ENCODE results near the gene CLHC1.

Gene CLHC1

GRCh38 chr2:55152475-55153412, 79.3 kb downstream of the CLHC1 start:
- Histone ChIP-seq H3K9me2 (replicated peaks; ENCODE audit: low read depth, low read length) (no peaks in the 10 kb centered on the region), H3K4me3 (ENCODE audit: low read length, poor library complexity, severe bottlenecking) (no peak overlapping the region), H3F3A (ENCODE audit: low read depth) (no peaks in the 10 kb centered on the region), H3K4me2 (ENCODE audit: low read depth, low read length, poor library complexity, severe bottlenecking) (no peak overlapping the region), H3K9me3 (ENCODE audit: insufficient read depth, low read depth, low read length) (no peaks in the 10 kb centered on the region), H2AFZ (ENCODE audit: low read length) (peak overlapping the region; percentile 23; the same call in 1 of the 2 replicates), H3K27me3 (ENCODE audit: insufficient read depth, low read length, poor library complexity, severe bottlenecking) (no peaks in the 10 kb centered on the region), H3K79me2 (ENCODE audit: insufficient read depth, low read length) (no peaks in the 10 kb centered on the region), H4K20me1 (ENCODE audit: insufficient read depth, low read length, poor library complexity, severe bottlenecking) (no peaks in the 10 kb centered on the region), H3K36me3 (ENCODE audit: insufficient read depth, low read length) (no peaks in the 10 kb centered on the region), H3K4me1 (ENCODE audit: insufficient read depth, low read length, poor library complexity, severe bottlenecking) (peaks cover 12% of the 10 kb centered on the region), H3K9ac (ENCODE audit: low read depth, low read length, poor library complexity, severe bottlenecking) (no peak overlapping the region)
- TF ChIP-seq EZH2phosphoT487 (IDR thresholded peaks at IDR 0.05; ENCODE audit: borderline replicate concordance) (no peak), CTCF (conservative IDR thresholded peaks at IDR 0.05; ENCODE audit: low read length) (no peak)

GRCh38 chr2:55151733-55152433, 80.2 kb downstream of the CLHC1 start:
- Histone ChIP-seq H3K9me3 (ENCODE audit: insufficient read depth, low read depth, low read length) (no peaks in the 10 kb centered on the region), H3K4me3 (ENCODE audit: low read length, poor library complexity, severe bottlenecking) (no peak overlapping the region), H2AFZ (ENCODE audit: low read length) (no peak overlapping the region), H3F3A (ENCODE audit: low read depth) (no peaks in the 10 kb centered on the region), H3K4me2 (ENCODE audit: low read depth, low read length, poor library complexity, severe bottlenecking) (no peak overlapping the region), H3K4me1 (ENCODE audit: insufficient read depth, low read length, poor library complexity, severe bottlenecking) (peaks cover 4% of the 10 kb centered on the region), H3K9ac (ENCODE audit: low read depth, low read length, poor library complexity, severe bottlenecking) (no peak overlapping the region), H3K27me3 (ENCODE audit: insufficient read depth, low read length, poor library complexity, severe bottlenecking) (no peaks in the 10 kb centered on the region), H3K36me3 (ENCODE audit: insufficient read depth, low read length) (no peaks in the 10 kb centered on the region), H3K79me2 (ENCODE audit: insufficient read depth, low read length) (no peaks in the 10 kb centered on the region), H3K9me2 (replicated peaks; ENCODE audit: low read depth, low read length) (no peaks in the 10 kb centered on the region), H4K20me1 (ENCODE audit: insufficient read depth, low read length, poor library complexity, severe bottlenecking) (no peaks in the 10 kb centered on the region)
- TF ChIP-seq CTCF (conservative IDR thresholded peaks at IDR 0.05; ENCODE audit: low read length), result no peak
- TF ChIP-seq EZH2phosphoT487 (IDR thresholded peaks at IDR 0.05; ENCODE audit: borderline replicate concordance), result no peak

DNA sequence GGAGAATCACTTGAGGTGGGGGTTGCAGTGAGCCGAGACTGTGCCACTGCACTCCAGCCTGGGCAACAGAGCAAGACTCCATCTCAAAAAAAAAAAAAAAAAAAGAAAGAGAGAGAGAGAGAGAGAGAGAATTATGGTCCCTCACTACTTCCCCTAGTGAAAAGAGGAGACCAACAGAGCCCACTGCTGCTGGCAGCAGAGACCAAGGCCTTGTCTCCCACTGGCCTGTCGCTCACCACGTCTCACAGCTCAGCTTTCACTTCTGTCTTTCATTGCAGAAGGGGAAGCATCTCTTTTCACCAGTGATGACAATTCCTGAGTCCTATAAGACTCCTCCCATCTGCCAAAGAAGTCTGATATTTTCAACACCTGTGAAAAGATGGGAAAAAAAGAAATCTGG, 81.3 kb downstream of the CLHC1 start:
- H3K4me2 ChIP-seq (ENCODE audit: low read depth, low read length, poor library complexity, severe bottlenecking), result no peak overlapping the region
- no peak overlapping the region for H3K9ac ChIP-seq (ENCODE audit: low read depth, low read length, poor library complexity, severe bottlenecking)
- no peaks in the 10 kb centered on the region for H3K9me3 ChIP-seq (ENCODE audit: insufficient read depth, low read depth, low read length)
- H2AFZ ChIP-seq (ENCODE audit: low read length), result no peak overlapping the region
- no peak for TF ChIP-seq EZH2phosphoT487 (IDR thresholded peaks at IDR 0.05; ENCODE audit: borderline replicate concordance)
- no peak for TF ChIP-seq CTCF (conservative IDR thresholded peaks at IDR 0.05; ENCODE audit: low read length)
- no peaks in the 10 kb centered on the region for H3K4me1 ChIP-seq (ENCODE audit: insufficient read depth, low read length, poor library complexity, severe bottlenecking)
- H3K27me3 ChIP-seq (ENCODE audit: insufficient read depth, low read length, poor library complexity, severe bottlenecking), result no peaks in the 10 kb centered on the region
- H3F3A ChIP-seq (ENCODE audit: low read depth), result no peaks in the 10 kb centered on the region
- no peaks in the 10 kb centered on the region for H4K20me1 ChIP-seq (ENCODE audit: insufficient read depth, low read length, poor library complexity, severe bottlenecking)
- H3K36me3 ChIP-seq (ENCODE audit: insufficient read depth, low read length), result no peaks in the 10 kb centered on the region
- no peaks in the 10 kb centered on the region for H3K79me2 ChIP-seq (ENCODE audit: insufficient read depth, low read length)
- no peaks in the 10 kb centered on the region for H3K9me2 ChIP-seq (replicated peaks; ENCODE audit: low read depth, low read length)
- H3K4me3 ChIP-seq (ENCODE audit: low read length, poor library complexity, severe bottlenecking), result no peak overlapping the region
